Activated naive CD4-positive, alpha-beta T cell treated with anti-CD3 and anti-CD28 coated beads, Interleukin-2, amount 10 ng/mL, durations not matched to agents 5 hours and 36 hours (primary cell): ENCODE results near the gene KCNF1. TPM values are rescaled to one million over a fixed set of nuclear protein-coding genes. Genes with fewer than 3 reads are reported as not detected.

Source experiments
- total RNA-seq, 2 experiments: library from RNA; stranded (reverse); gene quantifications; one replicate each; pipeline ENCODE4 v1.2.3, GENCODE V29; 2021

Gene KCNF1
- not detected for total RNA-seq

DNA sequence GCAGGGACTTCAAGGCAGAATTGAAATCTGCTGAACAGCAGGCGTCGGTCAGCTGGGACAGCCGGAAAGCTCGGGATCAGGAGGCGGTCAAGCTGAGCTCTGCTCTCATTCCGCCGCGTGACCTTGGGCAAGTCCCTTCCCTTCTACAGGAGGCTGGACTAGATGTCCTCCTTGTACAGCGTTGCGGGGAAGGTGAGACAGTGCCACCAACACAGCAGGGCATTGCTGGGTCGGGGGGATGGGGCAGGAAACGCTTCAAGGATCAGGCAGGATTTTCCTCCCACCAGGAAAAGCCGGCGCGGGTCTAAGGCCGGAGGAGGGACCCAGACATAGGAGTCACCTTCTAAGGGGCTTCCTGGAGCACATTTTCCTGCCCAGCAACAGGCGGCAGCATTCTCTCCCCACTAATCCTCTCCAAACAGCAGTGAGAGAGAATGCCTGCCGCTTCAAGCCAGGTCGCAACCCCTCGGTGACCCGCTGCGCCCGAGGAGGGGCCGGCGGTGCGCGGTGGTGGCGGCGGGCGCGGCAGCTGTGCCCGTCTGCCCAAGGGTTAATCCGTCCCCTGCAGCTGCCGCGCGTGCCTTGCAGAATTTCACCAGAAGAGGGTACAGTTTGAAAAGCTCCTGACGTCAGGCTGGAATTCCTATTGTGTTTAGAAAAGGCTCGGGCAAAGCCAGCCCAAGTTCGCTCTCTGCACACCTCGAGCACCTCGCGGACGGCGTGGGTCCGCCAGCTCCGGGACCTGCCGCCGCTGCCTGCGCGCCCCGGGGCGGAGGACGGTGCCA, at the start of gene KCNF1:
KCNF1 (plus strand) TSS at position 644 of the 785 bp plus-strand sequence. CDS start 493 bp downstream, outside the sequence.

Other genes with a start within 250 kb of the KCNF1 start
- 10 to 100 TPM; 19.8 to 20.0 TPM for gene NOL10, start 222.0 kb upstream of the KCNF1 start, total RNA-seq
- not detected for gene ATP6V1C2, start 190.3 kb upstream of the KCNF1 start, total RNA-seq
- 100 to 1,000 TPM in 1 of 2 experiments, 10 to 100 TPM in 1; 98.8 to 104 TPM for gene PDIA6, start 99.1 kb upstream of the KCNF1 start, total RNA-seq
- 10 to 100 TPM; 22.6 to 22.9 TPM for gene SLC66A3, start 243.5 kb downstream of the KCNF1 start, total RNA-seq